Gastroesophageal sphincter (tissue), 2 donors: Measurements from ENCODE around the gene PIK3CD.

ENCODE experiments used
- POLR2A ChIP-seq, 2 donors: fragments of 450-650 bp; IDR thresholded peaks; one replicate each; pipeline ENCODE4 v1.6.1; 2017; ENCODE audit warnings: antibody characterized with exemption in 2 of 2, mild to moderate bottlenecking in 2 of 2, moderate library complexity in 1 of 2
- POLR2AphosphoS5 ChIP-seq: sonication (generic); formaldehyde crosslinking; IDR thresholded peaks from one replicate; pipeline ENCODE4 v1.6.1; 2017; ENCODE audit warnings: antibody characterized with exemption

DNA sequence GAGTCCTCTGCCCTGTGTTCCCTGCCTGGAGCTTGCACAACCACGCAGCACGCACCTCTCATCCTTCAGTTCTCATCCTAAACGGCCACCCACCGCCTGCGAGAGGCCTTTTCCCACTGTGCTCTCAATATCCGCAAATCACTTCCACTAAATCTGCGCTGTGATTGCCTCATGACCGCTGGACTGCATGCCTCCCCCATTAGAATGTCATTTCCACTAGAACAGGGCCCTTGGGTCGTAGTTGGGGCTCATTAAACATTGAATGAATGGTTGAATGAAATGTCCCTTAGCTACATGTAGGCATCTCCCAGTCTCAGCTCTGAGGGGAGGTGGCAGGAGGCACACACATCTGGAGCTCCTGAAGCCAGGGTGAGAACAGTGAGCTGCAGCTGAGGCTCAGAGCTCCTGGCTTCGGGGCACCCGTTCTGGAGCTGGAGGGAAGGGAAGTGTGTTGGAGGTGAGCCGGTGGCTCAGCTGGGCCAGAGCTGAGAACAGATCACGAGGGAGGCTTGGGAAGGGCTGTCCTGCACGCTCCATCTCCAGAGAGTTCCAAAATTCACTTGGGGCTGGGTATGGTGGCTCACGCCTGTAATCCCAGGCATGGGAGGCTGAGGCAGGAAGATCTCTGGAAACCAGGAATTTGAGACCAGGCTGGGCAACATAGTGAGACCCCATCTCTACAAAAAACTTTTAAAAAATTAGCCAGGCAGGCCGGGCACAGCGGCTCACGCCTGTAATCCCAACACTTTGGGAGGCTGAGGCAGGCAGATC lies 32.4 kb upstream of the PIK3CD start:
- no peak for TF ChIP-seq POLR2AphosphoS5
- no peak for TF ChIP-seq POLR2A (IDR thresholded peaks at IDR 0.05)
